Keratinocyte (primary cell): ENCODE results near the gene PEPD. TPM values are rescaled to one million over a fixed set of nuclear protein-coding genes. Genes with fewer than 3 reads are reported as not detected.

Experiments used
- DNase-seq: peaks from one replicate; pipeline ENCODE4 v3.0.0-alpha.2; 2011; ENCODE audit warnings: low read depth, missing footprints, low spot score
- FAIRE-seq: peaks from 2 replicates; lab custom pipeline; 2011; peaks lifted over from hg19 to GRCh38; lab: Jason Lieb, UNC
- H2AFZ ChIP-seq: 2 replicates; pipeline ENCODE4 v1.6.0; 2012; ENCODE audit warnings: low read length, control low read depth, inconsistent platforms; ENCODE audit not compliant: control insufficient read depth
- H3K27ac ChIP-seq: 2 replicates; pipeline ENCODE4 v1.5.1; 2011; ENCODE audit warnings: low read length; ENCODE audit not compliant: control insufficient read depth, insufficient read depth
- H3K27me3 ChIP-seq: 3 replicates; pipeline ENCODE4 v1.6.0; 2011; ENCODE audit warnings: low read length; ENCODE audit not compliant: control insufficient read depth, insufficient read depth; ENCODE audit errors: extremely low read depth
- H3K36me3 ChIP-seq, 2 experiments: 2 replicates in 1 of 2; 3 replicates in 1 of 2; pipeline ENCODE4 v1.5.1; 2011; ENCODE audit warnings: low read length in 2 of 2, mild to moderate bottlenecking in 1 of 2; ENCODE audit not compliant: control insufficient read depth in 2 of 2, insufficient read depth in 2 of 2; ENCODE audit errors: extremely low read depth in 1 of 2
- H3K4me1 ChIP-seq: 3 replicates; pipeline ENCODE4 v1.5.1; 2011; ENCODE audit warnings: low read length; ENCODE audit not compliant: control insufficient read depth, insufficient read depth; ENCODE audit errors: extremely low read depth
- H3K4me2 ChIP-seq: 3 replicates; pipeline ENCODE4 v1.6.0; 2011; ENCODE audit warnings: low read depth, low read length; ENCODE audit not compliant: control insufficient read depth, insufficient read depth; ENCODE audit errors: extremely low read depth
- H3K4me3 ChIP-seq, 3 experiments: fragments of 200-600 bp in 1 of 3; sonication (generic) in 1 of 3; 2 replicates in 2 of 3; 3 replicates in 1 of 3; pipeline ENCODE4 v1.5.1; 2011 to 2016; ENCODE audit warnings: low read length in 3 of 3, mild to moderate bottlenecking in 3 of 3, control low read depth in 2 of 3, inconsistent platforms in 1 of 3, low read depth in 1 of 3, mixed read lengths in 1 of 3, mixed run types in 1 of 3, moderate library complexity in 1 of 3; ENCODE audit not compliant: control insufficient read depth in 2 of 3, insufficient read depth in 2 of 3; ENCODE audit errors: extremely low read depth in 1 of 3
- H3K79me2 ChIP-seq: 2 replicates; pipeline ENCODE4 v1.6.0; 2012; ENCODE audit warnings: low read length; ENCODE audit not compliant: control insufficient read depth, insufficient read depth
- H3K9ac ChIP-seq: 3 replicates; pipeline ENCODE4 v1.6.0; 2011; ENCODE audit warnings: low read length; ENCODE audit not compliant: control insufficient read depth, insufficient read depth; ENCODE audit errors: extremely low read depth
- H3K9me1 ChIP-seq: 3 replicates; pipeline ENCODE4 v1.6.0; 2011; ENCODE audit warnings: low read length; ENCODE audit not compliant: control insufficient read depth, insufficient read depth; ENCODE audit errors: extremely low read depth
- H3K9me3 ChIP-seq: 2 replicates; pipeline ENCODE4 v1.5.1; 2012; ENCODE audit warnings: low read depth, low read length; ENCODE audit not compliant: control insufficient read depth
- H4K20me1 ChIP-seq: 3 replicates; pipeline ENCODE4 v1.6.0; 2011; ENCODE audit warnings: low read length; ENCODE audit not compliant: control insufficient read depth, insufficient read depth; ENCODE audit errors: extremely low read depth
- EZH2 ChIP-seq: IDR thresholded peaks from one replicate; pipeline ENCODE4 v1.6.1; 2012; ENCODE audit warnings: inconsistent platforms, mild to moderate bottlenecking, low read length, moderate library complexity
- dilution Hi-C: fragments of 300-500 bp; cut with MboI; formaldehyde crosslinking; loops from one replicate; pipeline ENCODE4 v1.7.0; 2020; ENCODE audit warnings: low sequenced_read_pairs; ENCODE audit not compliant: extremely low pct_ligation_motif_present
- polyA plus RNA-seq, 5 experiments: library from polyadenylated mRNA; depleted of rRNA in 3 of 5; stranded (reverse) in 3 of 5; stranded (forward) in 1 of 5; unstranded in 1 of 5; fragments of >200 nt; gene quantifications; 1 replicate in 1 of 5; 2 replicates in 3 of 5; 3 replicates in 1 of 5; pipeline versions ENCODE4 v1.2.1 to v1.2.3, GENCODE V29; 2011 to 2012; ENCODE audit warnings: missing spikeins in 2 of 5, low read depth in 1 of 5, low replicate concordance in 1 of 5
- TF ChIP-seq, protein P1 (sequence below), 3 experiments: IDR thresholded peaks in 1 of 3; conservative IDR thresholded peaks in 1 of 3; optimal IDR thresholded peaks in 1 of 3; 2 replicates in 2 of 3; 3 replicates in 1 of 3; pipeline versions ENCODE3 to v1.5.1; 2011; ENCODE audit warnings: low read length in 3 of 3, mild to moderate bottlenecking in 3 of 3, moderate library complexity in 2 of 3, control low read depth in 1 of 3, inconsistent platforms in 1 of 3; ENCODE audit not compliant: insufficient read depth in 2 of 3; ENCODE audit errors: extremely low read depth in 1 of 3

Gene PEPD
- polyA plus RNA-seq, 1 donor (not counting 4 experiments of a cell fraction or from before 2014, with no cell fraction given), result 36.9 TPM

DNA sequence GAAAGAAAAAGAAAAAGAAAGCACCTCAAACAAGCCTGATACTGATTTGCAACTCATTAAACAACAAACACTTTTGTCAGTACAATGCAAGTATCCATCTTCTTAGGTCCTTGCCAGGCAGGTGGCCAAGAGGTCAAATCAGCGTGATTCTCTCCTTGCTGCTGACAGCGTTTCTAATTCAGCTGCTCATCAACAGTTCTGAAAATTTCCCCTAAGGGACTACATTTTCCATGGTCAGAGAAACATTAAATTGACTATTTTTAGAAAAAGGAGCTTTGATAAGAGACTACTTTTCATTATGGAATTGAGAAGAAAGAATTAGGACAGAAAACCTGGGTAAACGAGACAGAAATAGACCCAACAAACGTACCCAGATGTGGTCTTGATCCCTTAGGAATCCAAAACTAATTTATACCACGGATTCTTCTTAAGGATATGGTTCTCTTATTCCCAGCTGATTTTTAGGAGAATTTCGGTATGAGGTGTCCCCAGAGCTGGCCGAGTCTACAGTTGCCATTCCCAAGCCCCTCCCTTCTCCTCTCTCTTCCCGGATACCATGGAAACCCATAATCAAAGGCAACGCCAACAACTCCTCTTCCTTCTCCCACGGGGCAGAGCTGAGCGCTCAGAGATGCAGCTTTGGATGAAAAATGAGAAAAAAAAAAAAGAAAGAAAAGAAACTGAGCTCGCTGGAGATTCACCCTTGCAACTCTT, 177.6 kb downstream of the PEPD start:
- Histone ChIP-seq H3K9ac (no peak overlapping the region), H4K20me1 (no peaks in the 10 kb centered on the region), H3K4me1 (peaks cover 6% of the 10 kb centered on the region), H3K9me1 (no peaks in the 10 kb centered on the region), H3K27ac (no peak overlapping the region), H3K36me3 (no peaks in the 10 kb centered on the region), H2AFZ (no peak overlapping the region), H3K9me3 (no peaks in the 10 kb centered on the region), H3K4me3 (no peak overlapping the region), H3K79me2 (no peaks in the 10 kb centered on the region), H3K27me3 (peaks cover 7% of the 10 kb centered on the region), H3K4me2 (no peak overlapping the region)
- dilution Hi-C loops, result no loop called here
- TF ChIP-seq EZH2, result no peak
- TF ChIP-seq, protein P1, sequence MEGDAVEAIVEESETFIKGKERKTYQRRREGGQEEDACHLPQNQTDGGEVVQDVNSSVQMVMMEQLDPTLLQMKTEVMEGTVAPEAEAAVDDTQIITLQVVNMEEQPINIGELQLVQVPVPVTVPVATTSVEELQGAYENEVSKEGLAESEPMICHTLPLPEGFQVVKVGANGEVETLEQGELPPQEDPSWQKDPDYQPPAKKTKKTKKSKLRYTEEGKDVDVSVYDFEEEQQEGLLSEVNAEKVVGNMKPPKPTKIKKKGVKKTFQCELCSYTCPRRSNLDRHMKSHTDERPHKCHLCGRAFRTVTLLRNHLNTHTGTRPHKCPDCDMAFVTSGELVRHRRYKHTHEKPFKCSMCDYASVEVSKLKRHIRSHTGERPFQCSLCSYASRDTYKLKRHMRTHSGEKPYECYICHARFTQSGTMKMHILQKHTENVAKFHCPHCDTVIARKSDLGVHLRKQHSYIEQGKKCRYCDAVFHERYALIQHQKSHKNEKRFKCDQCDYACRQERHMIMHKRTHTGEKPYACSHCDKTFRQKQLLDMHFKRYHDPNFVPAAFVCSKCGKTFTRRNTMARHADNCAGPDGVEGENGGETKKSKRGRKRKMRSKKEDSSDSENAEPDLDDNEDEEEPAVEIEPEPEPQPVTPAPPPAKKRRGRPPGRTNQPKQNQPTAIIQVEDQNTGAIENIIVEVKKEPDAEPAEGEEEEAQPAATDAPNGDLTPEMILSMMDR (optimal IDR thresholded peaks at IDR 0.05 in 1 of 3, IDR thresholded peaks at IDR 0.05 in 1 of 3, conservative IDR thresholded peaks at IDR 0.05 in 1 of 3; ENCODE audit: extremely low read depth in 1 of 3, insufficient read depth in 2 of 3, low read length in 3 of 3), result no peak
- no peak for DNase-seq
- no peak for FAIRE-seq

DNA sequence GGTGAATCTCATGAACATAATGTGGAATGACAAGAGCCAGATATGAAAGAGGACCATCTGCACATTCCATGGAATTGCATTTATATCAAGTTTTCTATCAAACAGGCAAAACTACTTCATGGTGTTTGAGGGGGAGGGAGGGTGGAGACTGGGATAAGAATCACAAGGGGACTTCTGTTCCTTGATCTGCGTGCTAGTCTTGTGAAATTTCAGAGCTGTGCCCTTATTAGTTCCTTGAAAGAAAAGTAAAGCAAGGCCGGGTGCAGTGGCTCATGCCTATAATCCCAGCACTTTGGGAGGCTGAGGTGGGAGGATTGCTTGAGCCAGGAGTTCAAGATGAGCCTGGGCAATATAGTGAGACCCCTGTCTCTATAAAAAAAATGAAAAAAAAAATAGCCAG, 178.3 kb downstream of the PEPD start:
- TF ChIP-seq, protein P1 (optimal IDR thresholded peaks at IDR 0.05 in 1 of 3, IDR thresholded peaks at IDR 0.05 in 1 of 3, conservative IDR thresholded peaks at IDR 0.05 in 1 of 3; ENCODE audit: extremely low read depth in 1 of 3, insufficient read depth in 2 of 3, low read length in 3 of 3), result no peak
- no peak for TF ChIP-seq EZH2
- Histone ChIP-seq H3K36me3 (no peaks in the 10 kb centered on the region), H2AFZ (no peak overlapping the region), H3K9me1 (no peaks in the 10 kb centered on the region), H3K4me3 (no peak overlapping the region), H3K4me2 (no peak overlapping the region), H3K9ac (no peak overlapping the region), H3K27me3 (peaks cover 7% of the 10 kb centered on the region), H3K79me2 (no peaks in the 10 kb centered on the region), H3K4me1 (peaks cover 6% of the 10 kb centered on the region), H4K20me1 (no peaks in the 10 kb centered on the region), H3K27ac (no peak overlapping the region), H3K9me3 (no peaks in the 10 kb centered on the region)
- FAIRE-seq (no peak), DNase-seq (no peak)
- dilution Hi-C loops, result no loop called here
